CD4-positive, alpha-beta memory T cell (primary cell): ENCODE data around the gene ADIRF. TPM values are rescaled to one million over a fixed set of nuclear protein-coding genes. Genes with fewer than 3 reads are reported as not detected.

Experiments
- CTCF ChIA-PET: fragments of 350-600 bp; sonication (Branson Sonifier 250); formaldehyde crosslinking; loops from one replicate; lab custom pipeline; 2021; ENCODE audit warnings: inconsistent platforms; ENCODE audit not compliant: partially characterized antibody; lab: Charles Lee
- POLR2A ChIA-PET: fragments of 350-600 bp; sonication (Branson Sonifier 250); formaldehyde crosslinking; loops from one replicate; lab custom pipeline; 2021; ENCODE audit not compliant: partially characterized antibody; lab: Charles Lee
- DNase-seq, 5 donors: peaks; one replicate each; pipeline versions ENCODE4 v3.0.0 to v3.0.0-alpha.2; 2020 to 2022; ENCODE audit warnings: mixed read lengths in 1 of 5
- H3K27ac ChIP-seq: one replicate; pipeline ENCODE4 v1.7.0; 2013; ENCODE audit warnings: low read depth, low read length
- H3K27me3 ChIP-seq: 2 replicates; pipeline ENCODE4 v1.7.0; 2013; ENCODE audit warnings: mild to moderate bottlenecking, low read length, moderate library complexity; ENCODE audit not compliant: insufficient read depth
- H3K36me3 ChIP-seq: 2 replicates; pipeline ENCODE4 v1.7.0; 2013; ENCODE audit warnings: mild to moderate bottlenecking, low read length, moderate library complexity; ENCODE audit not compliant: insufficient read depth
- H3K4me1 ChIP-seq: 2 replicates; pipeline ENCODE4 v1.7.0; 2013; ENCODE audit warnings: mild to moderate bottlenecking, low read length, moderate library complexity; ENCODE audit not compliant: insufficient read depth
- H3K4me3 ChIP-seq, 2 donors: one replicate each; pipeline ENCODE4 v1.7.0; 2013; ENCODE audit warnings: low read length in 2 of 2, mild to moderate bottlenecking in 1 of 2
- H3K9me3 ChIP-seq, 2 donors: one replicate each; pipeline ENCODE4 v1.7.0; 2013; ENCODE audit warnings: low read length in 2 of 2, control low read depth in 1 of 2; ENCODE audit not compliant: control insufficient read depth in 1 of 2
- H3K27ac Mint-ChIP-seq, 7 donors: one replicate each; pipeline ENCODE4 v1.8.0; 2020 to 2021; ENCODE audit warnings: mixed read lengths in 7 of 7, mild to moderate bottlenecking in 6 of 7, inconsistent platforms in 3 of 7, moderate library complexity in 3 of 7
- H3K27me3 Mint-ChIP-seq, 2 donors: one replicate each; pipeline ENCODE4 v1.8.0; 2020 to 2021; ENCODE audit warnings: mixed read lengths in 2 of 2
- H3K36me3 Mint-ChIP-seq, 2 donors: one replicate each; pipeline ENCODE4 v1.8.0; 2020 to 2021; ENCODE audit warnings: mixed read lengths in 2 of 2, inconsistent platforms in 1 of 2, mild to moderate bottlenecking in 1 of 2
- H3K4me1 Mint-ChIP-seq, 4 donors: one replicate each; pipeline ENCODE4 v1.8.0; 2020 to 2021; ENCODE audit warnings: mixed read lengths in 4 of 4, mild to moderate bottlenecking in 1 of 4
- H3K4me3 Mint-ChIP-seq, 8 donors: one replicate each; pipeline ENCODE4 v1.8.0; 2020 to 2021; ENCODE audit warnings: mixed read lengths in 8 of 8, mild to moderate bottlenecking in 7 of 8, moderate library complexity in 6 of 8, inconsistent platforms in 3 of 8
- H3K9me3 Mint-ChIP-seq, 8 donors: one replicate each; pipeline ENCODE4 v1.8.0; 2020 to 2021; ENCODE audit warnings: mixed read lengths in 8 of 8, mild to moderate bottlenecking in 5 of 8, inconsistent platforms in 3 of 8, moderate library complexity in 1 of 8
- intact Hi-C: fragments of 100-400 bp; cut with micrococcal nuclease; formaldehyde crosslinking; loops from one replicate; pipeline ENCODE4 v1.15.1; 2023
- polyA plus RNA-seq, 2 donors: library from polyadenylated mRNA; unstranded; fragments of 300-500 nt; fragmentation: Illumina TruSeq; gene quantifications; one replicate each; pipeline ENCODE4 v1.2.3, GENCODE V29; 2021
- total RNA-seq, 2 experiments: library from RNA; stranded (reverse); gene quantifications; one replicate each; pipeline ENCODE4 v1.2.3, GENCODE V29; 2021

ADIRF gene
- total and polyA plus RNA-seq, 4 experiments from 2014 or later = 0.34 to 0.87 TPM; not detected in 2

DNA sequence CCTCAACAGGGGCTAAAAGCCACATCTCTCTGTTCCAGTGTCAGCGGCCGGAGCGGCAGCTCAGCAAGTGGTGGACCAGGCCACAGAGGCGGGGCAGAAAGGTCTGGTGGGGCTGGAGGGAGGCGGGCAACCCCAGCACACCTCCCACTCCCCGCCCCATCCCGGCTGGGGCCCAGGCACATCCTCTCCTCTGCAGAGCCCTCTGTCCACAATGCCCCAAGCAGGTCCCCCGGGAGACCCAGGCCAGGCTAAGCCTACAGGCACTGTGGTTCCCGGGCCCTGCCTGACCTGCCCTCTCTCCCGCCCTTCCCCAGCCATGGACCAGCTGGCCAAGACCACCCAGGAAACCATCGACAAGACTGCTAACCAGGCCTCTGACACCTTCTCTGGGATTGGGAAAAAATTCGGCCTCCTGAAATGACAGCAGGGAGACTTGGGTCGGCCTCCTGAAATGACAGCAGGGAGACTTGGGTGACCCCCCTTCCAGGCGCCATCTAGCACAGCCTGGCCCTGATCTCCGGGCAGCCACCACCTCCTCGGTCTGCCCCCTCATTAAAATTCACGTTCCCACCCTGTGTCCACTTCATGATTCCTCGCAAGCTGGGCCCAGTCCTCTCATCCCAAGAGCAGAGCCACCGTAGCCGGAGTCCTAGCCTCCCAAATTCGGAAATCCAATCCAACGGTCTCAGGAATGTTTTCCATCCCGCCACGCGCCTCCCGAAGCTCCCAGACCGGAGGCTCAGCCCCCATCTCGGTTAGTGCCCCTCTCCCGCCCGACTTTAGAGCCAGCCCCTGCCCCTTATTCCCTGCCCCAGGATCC is 2.1 kb downstream of the ADIRF start:
- Histone ChIP-seq H3K27me3 (no peaks in the 10 kb centered on the region), H3K36me3 (no peaks in the 10 kb centered on the region), H3K4me1 (peaks cover 54% of the 10 kb centered on the region), H3K27ac (peak overlapping the region; percentile 76), H3K9me3 (no peaks in the 10 kb centered on the region), H3K4me3 (peak overlapping the region; percentile 52 to 68)
- H3K4me1 Mint-ChIP-seq = peaks cover 27 to 62% (median 40%) of the 10 kb centered on the region in 4 donors
- DNase-seq = peak in 1 of 5 donors; percentile 13
- POLR2A ChIA-PET = interaction anchor here (0.7 to 3.1 kb wide), 12 partner anchors 10 to 892 kb away, joined by 3 to 26 read pairs (median 6); partner anchors contain the start of genes BMPR1A, GLUD1 and SHLD2
- peaks cover 0 to 4% of the 10 kb centered on the region in 2 donors for H3K36me3 Mint-ChIP-seq
- CTCF ChIA-PET = interaction anchor here (0.8 to 6.8 kb wide), 6 partner anchors 10 to 125 kb away, joined by 3 to 97 read pairs (median 3); partner anchors contain the start of genes MMRN2 and SHLD2
- H3K27ac Mint-ChIP-seq = peak overlapping the region; percentile 90 to 96 (median 92)
- no peaks in the 10 kb centered on the region for H3K9me3 Mint-ChIP-seq
- H3K4me3 Mint-ChIP-seq = peak overlapping the region; percentile 64 to 88 (median 83)
- H3K27me3 Mint-ChIP-seq = peaks cover 0 to 1% of the 10 kb centered on the region in 2 donors
- intact Hi-C loops = no loop called here

- Histone ChIP-seq H3K4me3 (peak overlapping the region; percentile 52 to 68), H3K27me3 (no peaks in the 10 kb centered on the region), H3K4me1 (peaks cover 50% of the 10 kb centered on the region), H3K9me3 (no peaks in the 10 kb centered on the region), H3K27ac (peak overlapping the region; percentile 76), H3K36me3 (no peaks in the 10 kb centered on the region)
- intact Hi-C loops = loop anchor here (1.0 kb wide), 3 partner anchors 32 to 215 kb away; partner anchors contain the start of genes BMPR1A and GLUD1
- H3K9me3 Mint-ChIP-seq = no peaks in the 10 kb centered on the region
- peaks cover 24 to 57% (median 35%) of the 10 kb centered on the region in 4 donors for H3K4me1 Mint-ChIP-seq
- DNase-seq = no peak
- H3K4me3 Mint-ChIP-seq = peak overlapping the region; percentile 64 to 88 (median 83)
- peaks cover 0 to 1% of the 10 kb centered on the region in 2 donors for H3K27me3 Mint-ChIP-seq
- peaks cover 0 to 4% of the 10 kb centered on the region in 2 donors for H3K36me3 Mint-ChIP-seq
- H3K27ac Mint-ChIP-seq = peak overlapping the region; percentile 90 to 96 (median 92)
- ChIA-PET CTCF (interaction anchor here (0.8 to 6.8 kb wide), 4 partner anchors 10 to 125 kb away, joined by 3 to 97 read pairs (median 3); partner anchors contain the start of gene SHLD2), POLR2A (interaction anchor here (0.6 to 3.1 kb wide), 13 partner anchors 10 to 892 kb away, joined by 3 to 26 read pairs (median 6); partner anchors contain the start of genes BMPR1A, GLUD1 and SHLD2)
These were observed 2.6 kb downstream of the ADIRF start for GRCh38 chr10:86970982-86971231.

DNA sequence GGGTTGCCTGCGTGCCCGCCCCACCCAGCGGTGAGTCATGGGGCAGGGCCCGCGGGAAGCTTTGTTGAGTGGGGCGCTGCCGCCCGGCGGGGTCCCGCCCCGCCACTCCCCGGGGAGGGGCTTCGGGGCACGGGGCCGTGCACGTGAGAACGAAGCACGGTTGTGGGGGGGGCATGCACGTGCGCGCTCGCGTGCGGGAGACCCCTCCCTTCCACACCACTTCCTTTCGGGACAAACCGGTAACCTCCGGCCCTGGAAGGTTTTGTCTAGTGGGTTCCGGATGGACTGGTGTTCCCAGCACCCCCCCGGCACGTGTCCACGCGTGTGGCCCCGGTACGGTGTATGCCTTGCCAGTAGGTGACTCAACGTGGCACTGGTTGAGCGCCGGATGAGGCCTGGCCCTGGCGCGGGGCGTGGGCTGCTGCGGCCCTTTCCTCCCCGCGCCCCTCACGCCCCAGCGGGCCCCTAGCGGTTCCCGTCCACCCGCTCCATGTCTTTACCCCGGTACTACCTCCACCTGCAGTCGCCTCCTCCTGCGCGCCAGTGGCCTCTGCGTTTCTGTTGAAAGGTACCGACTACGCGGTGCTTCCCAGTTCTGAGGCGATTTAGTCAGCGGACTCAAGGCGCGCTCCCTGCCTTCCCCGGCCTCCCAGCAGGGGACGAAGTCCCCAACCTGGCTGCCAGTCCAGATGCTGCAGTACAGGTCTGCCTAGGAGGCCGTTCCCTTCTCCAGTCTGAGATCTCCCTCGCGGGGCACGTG is 3.1 kb downstream of the ADIRF start:
- peak; percentile 92 to 96 (median 93) for DNase-seq
- Mint-ChIP-seq H3K27me3 (peaks cover 0 to 1% of the 10 kb centered on the region in 2 donors), H3K4me3 (peak overlapping the region; percentile 81 to 88 (median 84)), H3K4me1 (peaks cover 19 to 52% (median 31%) of the 10 kb centered on the region in 4 donors), H3K9me3 (no peaks in the 10 kb centered on the region), H3K36me3 (peaks cover 0 to 4% of the 10 kb centered on the region in 2 donors), H3K27ac (peak overlapping the region; percentile 90 to 96 (median 93))
- CTCF ChIA-PET = interaction anchor here (0.8 to 6.8 kb wide), 4 partner anchors 11 to 124 kb away, joined by 3 to 97 read pairs (median 3); partner anchors contain the start of gene SHLD2
- intact Hi-C loops = loop anchor here (1.0 kb wide), 3 partner anchors 32 to 215 kb away; partner anchors contain the start of genes BMPR1A and GLUD1
- POLR2A ChIA-PET = interaction anchor here (0.6 to 3.1 kb wide), 12 partner anchors 11 to 891 kb away, joined by 3 to 26 read pairs (median 6); partner anchors contain the start of genes BMPR1A, GLUD1 and SHLD2
- Histone ChIP-seq H3K27ac (peak overlapping the region; percentile 76), H3K9me3 (no peaks in the 10 kb centered on the region), H3K4me3 (peak overlapping the region; percentile 3 to 68), H3K4me1 (peaks cover 44% of the 10 kb centered on the region), H3K36me3 (no peaks in the 10 kb centered on the region), H3K27me3 (no peaks in the 10 kb centered on the region)

DNA sequence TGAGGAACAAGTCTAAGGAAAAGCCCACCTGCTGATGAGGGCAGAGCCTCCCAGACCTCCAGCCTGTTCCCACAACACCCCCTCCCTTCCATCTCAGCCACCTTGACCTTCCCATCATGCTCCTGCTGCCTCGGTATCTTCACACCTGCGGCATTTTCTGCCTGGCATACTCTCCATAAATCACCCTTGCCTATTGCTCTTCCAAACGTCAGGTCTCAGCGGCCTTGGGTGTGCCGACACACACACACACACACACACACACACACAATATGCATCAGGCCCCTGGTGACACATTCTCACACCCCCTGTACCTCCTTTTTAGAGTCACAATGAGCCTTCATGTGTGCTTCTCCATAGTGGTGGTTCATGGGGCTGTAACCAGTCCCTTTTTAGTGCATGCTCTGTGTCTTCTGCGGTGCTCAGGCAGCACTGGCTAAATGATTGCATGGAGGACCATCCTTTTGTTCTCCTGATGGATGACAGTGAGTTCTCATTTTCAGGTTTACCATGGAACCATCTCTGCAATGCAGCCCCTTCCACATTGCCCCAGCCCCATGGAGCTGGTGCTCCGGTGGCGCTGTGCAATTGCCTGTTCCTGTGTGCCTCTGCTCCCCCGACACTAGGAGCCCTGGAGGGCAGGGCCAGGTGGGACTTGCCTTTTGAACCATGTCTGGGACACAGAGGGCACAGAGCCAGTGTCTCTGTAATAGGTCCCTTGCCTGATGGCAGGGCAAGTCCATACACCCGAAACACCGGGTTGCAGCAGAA is 4.5 kb downstream of the ADIRF start:
- DNase-seq = no peak
- Mint-ChIP-seq H3K4me1 (peaks cover 11 to 38% (median 22%) of the 10 kb centered on the region in 4 donors), H3K9me3 (no peaks in the 10 kb centered on the region), H3K4me3 (peak overlapping the region; percentile 10 to 78 (median 39)), H3K27ac (peak overlapping the region; percentile 71 to 97 (median 92)), H3K27me3 (peaks cover 0 to 1% of the 10 kb centered on the region in 2 donors), H3K36me3 (peaks cover 0 to 4% of the 10 kb centered on the region in 2 donors)
- Histone ChIP-seq H3K27me3 (no peaks in the 10 kb centered on the region), H3K4me3 (no peak overlapping the region), H3K9me3 (no peaks in the 10 kb centered on the region), H3K4me1 (peaks cover 36% of the 10 kb centered on the region), H3K27ac (no peak overlapping the region), H3K36me3 (no peaks in the 10 kb centered on the region)
- POLR2A ChIA-PET = no interaction called here
- intact Hi-C loops = no loop called here
- CTCF ChIA-PET = no interaction called here

DNA sequence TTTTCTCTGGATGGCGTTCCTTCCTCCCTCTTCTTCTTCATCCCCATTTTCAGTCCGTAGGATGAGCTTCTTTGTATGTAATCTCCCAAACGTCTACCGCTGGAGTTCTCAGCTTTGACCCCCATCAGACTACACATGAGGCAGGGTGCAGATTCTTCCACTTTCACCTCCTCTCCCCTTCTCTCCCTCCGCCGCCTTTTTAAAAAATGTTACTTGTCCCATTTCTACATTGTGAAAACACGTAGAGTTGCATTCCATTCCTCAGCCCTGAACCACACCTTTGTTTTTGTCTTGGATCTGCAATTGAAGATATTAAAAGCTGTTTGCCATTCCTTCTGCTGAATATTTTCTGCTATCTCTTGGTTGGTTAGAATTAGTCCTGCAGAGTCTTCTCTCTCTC is 6.2 kb downstream of the ADIRF start:
- POLR2A ChIA-PET = no interaction called here
- H3K4me3 Mint-ChIP-seq = no peak overlapping the region
- H3K4me1 ChIP-seq = peaks cover 23% of the 10 kb centered on the region
- no peaks in the 10 kb centered on the region for H3K27me3 ChIP-seq
- no peak overlapping the region for H3K4me3 ChIP-seq
- CTCF ChIA-PET = interaction anchor here (1.2 kb wide), 1 partner anchor 33 kb away, joined by 3 read pairs; no protein-coding TSS in a partner anchor
- DNase-seq = no peak
- no peaks in the 10 kb centered on the region for H3K36me3 ChIP-seq
- peaks cover 0 to 4% of the 10 kb centered on the region in 2 donors for H3K36me3 Mint-ChIP-seq
- H3K9me3 Mint-ChIP-seq = no peaks in the 10 kb centered on the region
- peaks cover 0 to 1% of the 10 kb centered on the region in 2 donors for H3K27me3 Mint-ChIP-seq
- peaks cover 11 to 28% (median 18%) of the 10 kb centered on the region in 4 donors for H3K4me1 Mint-ChIP-seq
- no peaks in the 10 kb centered on the region for H3K9me3 ChIP-seq
- intact Hi-C loops = no loop called here
- peak overlapping the region in 3 of 7 donors; percentile 3 to 78 (median 43) for H3K27ac Mint-ChIP-seq
- H3K27ac ChIP-seq = no peak overlapping the region

DNA sequence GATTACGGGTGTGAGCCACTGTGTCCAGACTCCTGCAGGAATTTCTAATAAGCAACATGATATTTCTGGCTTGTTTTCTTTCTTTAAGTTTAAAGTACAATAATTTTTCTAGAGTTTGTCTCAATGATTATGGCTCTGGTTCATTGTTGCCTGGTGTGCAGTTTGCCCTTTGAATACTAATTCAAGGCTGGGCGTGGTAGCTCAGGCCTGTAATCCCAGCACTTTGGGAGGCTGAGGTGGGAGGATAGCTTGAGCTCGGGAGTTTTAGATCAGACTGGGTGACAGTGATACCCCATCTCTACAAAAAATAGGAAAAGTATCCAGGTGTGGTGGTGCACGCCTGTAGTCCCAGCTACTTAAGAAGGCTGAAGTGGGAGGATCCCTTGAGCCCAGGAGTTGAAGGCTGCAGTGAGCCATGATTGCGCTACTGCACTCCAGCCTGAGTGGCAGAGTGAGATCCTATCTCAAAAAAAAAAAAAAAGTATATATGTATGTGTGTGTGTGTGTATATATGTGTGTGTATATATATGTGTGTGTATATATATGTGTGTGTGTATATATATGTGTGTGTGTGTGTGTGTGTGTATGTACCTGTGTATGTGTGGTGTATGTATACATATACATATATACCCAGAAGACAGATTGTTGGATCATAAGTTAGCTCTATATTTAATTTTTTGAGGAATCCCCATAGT is 8.2 kb downstream of the ADIRF start:
- intact Hi-C loops = no loop called here

More for the DNA sequence above, 8.2 kb downstream of the ADIRF start:
- no peak for DNase-seq
- peaks cover 6 to 14% (median 9%) of the 10 kb centered on the region in 4 donors for H3K4me1 Mint-ChIP-seq
- H3K27ac Mint-ChIP-seq = no peak overlapping the region
- POLR2A ChIA-PET = no interaction called here
- Histone ChIP-seq H3K4me1 (peaks cover 7% of the 10 kb centered on the region), H3K9me3 (no peaks in the 10 kb centered on the region), H3K27ac (no peak overlapping the region), H3K36me3 (no peaks in the 10 kb centered on the region), H3K4me3 (no peak overlapping the region), H3K27me3 (no peaks in the 10 kb centered on the region)
- H3K36me3 Mint-ChIP-seq = peaks cover 0 to 4% of the 10 kb centered on the region in 2 donors
- peaks cover 0 to 1% of the 10 kb centered on the region in 2 donors for H3K27me3 Mint-ChIP-seq
- CTCF ChIA-PET = interaction anchor here (0.6 to 1.3 kb wide), 2 partner anchors 9 to 38 kb away, joined by 3 read pairs; no protein-coding TSS in a partner anchor
- H3K4me3 Mint-ChIP-seq = no peak overlapping the region
- no peaks in the 10 kb centered on the region for H3K9me3 Mint-ChIP-seq
